NCI-H1417 (cell line): ENCODE data around the gene MICU1.
"Not testable (repeated sequence)": the region's sequence is repeated elsewhere in the genome, so short reads cannot be mapped to it uniquely, and the experiment has no call there.

Experiments used
- DNase-seq, 3 experiments: peaks; one replicate each; lab custom pipeline; 2025; lab: John Stamatoyannopoulos, UW

The MICU1 gene

GRCh38 chr10:72625608-72626443 is at the start of gene MICU1:
Gene MICU1, minus strand, starts transcription at chr10:72626079. Its CDS starts 59,286 bp downstream, at chr10:72566793.
- peak; percentile 91 to 95 (median 92) for DNase-seq

- not testable (repeated sequence) for DNase-seq
Measured at GRCh38 chr10:72674174-72674573, 48.3 kb upstream of the MICU1 start.

- no peak for DNase-seq
Measured at GRCh38 chr10:72673280-72673679, 47.4 kb upstream of the MICU1 start.

GRCh38 chr10:72667207-72667864 is 41.5 kb upstream of the MICU1 start:
- no peak for DNase-seq

GRCh38 chr10:72665925-72666324 is 40.0 kb upstream of the MICU1 start:
- DNase-seq: no peak

GRCh38 chr10:72663971-72664370 is 38.1 kb upstream of the MICU1 start:
- DNase-seq: no peak

- DNase-seq: no peak
Measured at GRCh38 chr10:72661431-72661830, 35.6 kb upstream of the MICU1 start.

GRCh38 chr10:72660220-72660619 is 34.3 kb upstream of the MICU1 start:
- no peak for DNase-seq

GRCh38 chr10:72659694-72660093 is 33.8 kb upstream of the MICU1 start:
- DNase-seq: no peak

- no peak for DNase-seq
Measured at GRCh38 chr10:72658696-72659400, 33.0 kb upstream of the MICU1 start.

GRCh38 chr10:72654720-72655119 is 28.8 kb upstream of the MICU1 start:
- no peak for DNase-seq

GRCh38 chr10:72653383-72654096 is 27.7 kb upstream of the MICU1 start:
- DNase-seq: no peak

GRCh38 chr10:72649291-72649690 is 23.4 kb upstream of the MICU1 start:
- no peak for DNase-seq

GRCh38 chr10:72648301-72648700 is 22.4 kb upstream of the MICU1 start:
- no peak for DNase-seq

GRCh38 chr10:72646971-72647370 is 21.1 kb upstream of the MICU1 start:
- not testable (repeated sequence) for DNase-seq

GRCh38 chr10:72645263-72645858 is 19.5 kb upstream of the MICU1 start:
- no peak for DNase-seq

GRCh38 chr10:72642318-72642717 is 16.4 kb upstream of the MICU1 start:
- DNase-seq: no peak

GRCh38 chr10:72639441-72639873 is 13.6 kb upstream of the MICU1 start:
- no peak for DNase-seq

- DNase-seq: peak in 2 of 3 experiments; percentile 13 to 53
Measured at GRCh38 chr10:72638586-72639440, 12.9 kb upstream of the MICU1 start.

GRCh38 chr10:72637398-72637857 is 11.5 kb upstream of the MICU1 start:
- no peak for DNase-seq
